HepG2 (cell line): ENCODE data around the gene UTF1. TPM values are rescaled to one million over a fixed set of nuclear protein-coding genes. Genes with fewer than 3 reads are reported as not detected.

Experiments
- ATAC-seq: fragments of 200-7000 bp; cut with Tn5 transposase; 3 replicates; pipeline ENCODE4 v1.9.1; 2020; ENCODE audit warnings: mild to moderate bottlenecking, moderate library complexity
- BruUV-seq: library from RNA; stranded (reverse); fragments of 400-500 nt; replicated peaks from 2 replicates; lab custom pipeline; 2021; lab: Mats Ljungman, UMichigan
- CTCF ChIA-PET: fragments of 300-600 bp; formaldehyde crosslinking; extraction: SDS; loops from one replicate; lab custom pipeline; 2021; ENCODE audit warnings: low total read pairs, inconsistent platforms, low intra/inter-chr PET ratio; lab: Yijun Ruan, JAX
- POLR2A ChIA-PET: fragments of 350-600 bp; sonication (Branson Sonifier 250); formaldehyde crosslinking; loops from one replicate; lab custom pipeline; 2020; ENCODE audit warnings: antibody characterized with exemption, inconsistent platforms; lab: Yijun Ruan, JAX
- DNase-seq: peaks from one replicate; pipeline ENCODE4 v3.0.0-alpha.2; 2015; ENCODE audit warnings: low spot score
- FAIRE-seq: peaks from 3 replicates; lab custom pipeline; 2011; peaks lifted over from hg19 to GRCh38; lab: Jason Lieb, UNC
- H2AFZ ChIP-seq: one replicate; pipeline ENCODE4 v1.6.1; 2011; ENCODE audit warnings: low read length, inconsistent platforms
- H3K27ac ChIP-seq: fragments of 300-600 bp; 3 replicates; pipeline ENCODE4 v1.8.0; 2011; ENCODE audit warnings: mixed run types, mild to moderate bottlenecking, mixed read lengths, low read length, inconsistent platforms; ENCODE audit not compliant: insufficient read depth; ENCODE audit errors: extremely low read length
- H3K27me3 ChIP-seq, 2 experiments: fragments of 200-600 bp in 1 of 2; 2 replicates in 1 of 2; 3 replicates in 1 of 2; pipeline versions ENCODE4 v1.6.0 to v1.8.0; 2011; ENCODE audit warnings: low read length in 2 of 2, mild to moderate bottlenecking in 2 of 2, moderate library complexity in 2 of 2, inconsistent platforms in 1 of 2; ENCODE audit not compliant: insufficient read depth in 2 of 2, control insufficient read depth in 1 of 2
- H3K36me3 ChIP-seq, 2 experiments: fragments of 200-600 bp in 1 of 2; replicated peaks in 1 of 2; 2 replicates in 1 of 2; 3 replicates in 1 of 2; pipeline versions ENCODE4 v1.5.1 to v1.8.0; 2011; ENCODE audit warnings: low read length in 2 of 2, inconsistent platforms in 1 of 2; ENCODE audit not compliant: insufficient read depth in 2 of 2, control insufficient read depth in 1 of 2
- H3K4me1 ChIP-seq: 2 replicates; pipeline ENCODE4 v1.5.1; 2012; ENCODE audit warnings: low read length, inconsistent platforms; ENCODE audit not compliant: insufficient read depth
- H3K4me2 ChIP-seq: 2 replicates; pipeline ENCODE4 v1.6.0; 2011; ENCODE audit warnings: low read depth, low read length, inconsistent platforms
- H3K4me3 ChIP-seq, 3 experiments: fragments of 200-600 bp in 1 of 3; sonication (generic), shearing (Covaris generic) in 1 of 3; replicated peaks in 1 of 3; 2 replicates each; pipeline ENCODE4 v1.5.1; 2011 to 2016; ENCODE audit warnings: low read length in 3 of 3, inconsistent platforms in 2 of 3, low read depth in 2 of 3, mild to moderate bottlenecking in 2 of 3, control low read depth in 1 of 3, mixed read lengths in 1 of 3; ENCODE audit not compliant: insufficient read depth in 1 of 3
- H3K79me2 ChIP-seq: one replicate; pipeline ENCODE4 v1.6.1; 2011; ENCODE audit warnings: low read length, inconsistent platforms; ENCODE audit not compliant: insufficient read depth
- H3K9ac ChIP-seq: 2 replicates; pipeline ENCODE4 v1.6.0; 2011; ENCODE audit warnings: mild to moderate bottlenecking, low read depth, low read length, inconsistent platforms; ENCODE audit not compliant: insufficient read depth
- H3K9me3 ChIP-seq: 2 replicates; pipeline ENCODE4 v1.5.1; 2012; ENCODE audit warnings: mild to moderate bottlenecking, low read length
- H4K20me1 ChIP-seq: 2 replicates; pipeline ENCODE4 v1.6.0; 2011; ENCODE audit warnings: inconsistent platforms, mild to moderate bottlenecking, low read length, moderate library complexity; ENCODE audit not compliant: insufficient read depth
- DMAP1 ChIP-seq: IDR thresholded peaks from 2 replicates; pipeline ENCODE4 v1.6.1; 2016
- DMTF1 ChIP-seq: sonication (generic); formaldehyde crosslinking; IDR thresholded peaks from 2 replicates; pipeline ENCODE4 v1.4.0; 2020; ENCODE audit warnings: mild to moderate bottlenecking, missing genetic modification reagents
- EP300 ChIP-seq, 3 experiments: sonication (generic) in 1 of 3; formaldehyde crosslinking in 1 of 3; IDR thresholded peaks; 2 replicates each; pipeline versions ENCODE4 v1.5.1 to v1.6.1; 2011 to 2020; ENCODE audit warnings: low read depth in 2 of 3, low read length in 2 of 3, borderline replicate concordance in 1 of 3, improper control_type of control experiment in 1 of 3, mild to moderate bottlenecking in 1 of 3, missing genetic modification reagents in 1 of 3, moderate library complexity in 1 of 3
- EZH2 ChIP-seq: conservative IDR thresholded peaks from 2 replicates; pipeline ENCODE4 v1.6.1; 2012; ENCODE audit warnings: mild to moderate bottlenecking, low read depth, low read length, moderate library complexity
- PHF21A ChIP-seq: sonication (generic); formaldehyde crosslinking; IDR thresholded peaks from 2 replicates; pipeline ENCODE4 v1.5.0; 2020; ENCODE audit warnings: mild to moderate bottlenecking, missing genetic modification reagents
- XRCC5 ChIP-seq: fragments of 200-400 bp; formaldehyde crosslinking; optimal IDR thresholded peaks from 2 replicates; pipeline ENCODE3; 2017; ENCODE audit warnings: mild to moderate bottlenecking, low read length
- ZBTB4 ChIP-seq: sonication (generic); formaldehyde crosslinking; IDR thresholded peaks from 2 replicates; pipeline ENCODE4 v1.4.0; 2020; ENCODE audit warnings: missing genetic modification reagents, mild to moderate bottlenecking, borderline replicate concordance
- ZNF101 ChIP-seq: sonication (generic); formaldehyde crosslinking; IDR thresholded peaks from 2 replicates; pipeline ENCODE4 v1.4.0; 2020; ENCODE audit warnings: mild to moderate bottlenecking, low read depth, missing genetic modification reagents, borderline replicate concordance
- ZNF343 ChIP-seq: sonication (generic); formaldehyde crosslinking; IDR thresholded peaks from 2 replicates; pipeline ENCODE4 v1.4.0; 2020; ENCODE audit warnings: mild to moderate bottlenecking, missing genetic modification reagents
- ZNF557 ChIP-seq: sonication (generic); formaldehyde crosslinking; IDR thresholded peaks from 2 replicates; pipeline ENCODE4 v1.4.0; 2020; ENCODE audit warnings: missing genetic modification reagents
- ZNF615 ChIP-seq: sonication (generic); formaldehyde crosslinking; IDR thresholded peaks from 2 replicates; pipeline ENCODE4 v1.5.0; 2020; ENCODE audit warnings: mild to moderate bottlenecking, missing genetic modification reagents, borderline replicate concordance
- ZNF678 ChIP-seq: sonication (generic); formaldehyde crosslinking; IDR thresholded peaks from 2 replicates; pipeline ENCODE4 v1.4.0; 2020; ENCODE audit warnings: mild to moderate bottlenecking, missing genetic modification reagents
- ZNF766 ChIP-seq: sonication (generic); formaldehyde crosslinking; IDR thresholded peaks from 2 replicates; pipeline ENCODE4 v1.5.0; 2020; ENCODE audit warnings: missing genetic modification reagents, borderline replicate concordance
- ZNF773 ChIP-seq: sonication (generic); formaldehyde crosslinking; IDR thresholded peaks from 2 replicates; pipeline ENCODE4 v1.4.0; 2020; ENCODE audit warnings: missing genetic modification reagents, borderline replicate concordance
- WGBS: methylation state at CpG from one replicate; pipeline ENCODE4 v1.1.6; 2017; ENCODE audit warnings: low lambda C conversion rate; 5-methylcytosine and 5-hydroxymethylcytosine counted together
- in situ Hi-C: cut with HindIII; loops from 2 replicates; pipeline ENCODE4 v1.10.0; 2017; ENCODE audit warnings: low pct_unique_long_range_greater_than_20kb; ENCODE audit not compliant: extremely low pct_ligation_motif_present
- intact Hi-C: fragments of 100-400 bp; cut with micrococcal nuclease; formaldehyde crosslinking; loops from one replicate; pipeline ENCODE4 v1.10.0; 2022; ENCODE audit not compliant: unreplicated experiment
- polyA plus RNA-seq, 8 experiments: library from polyadenylated mRNA; depleted of rRNA in 3 of 8; stranded (reverse) in 7 of 8; unstranded in 1 of 8; fragments of >200 nt; fragmentation: Illumina TruSeq in 4 of 8; extraction: Trizol in 4 of 8; gene quantifications; 2 replicates each; pipeline versions ENCODE4 v1.2.1 to v1.2.3, GENCODE V29; 2011 to 2016; ENCODE audit warnings: low read depth in 4 of 8, missing spikeins in 1 of 8, mixed read lengths in 1 of 8; ENCODE audit not compliant: insufficient read depth in 1 of 8
- total RNA-seq, 5 experiments: library from RNA; depleted of rRNA; stranded (reverse); fragments of >200 nt; fragmentation: Illumina TruSeq; extraction: Trizol; gene quantifications; 2 replicates each; pipeline ENCODE4 v1.2.3, GENCODE V29; 2016; ENCODE audit warnings: low read depth in 1 of 5
- TF ChIP-seq, protein P1 (sequence below): sonication (generic); formaldehyde crosslinking; IDR thresholded peaks from 2 replicates; pipeline ENCODE4 v1.4.0; 2020; ENCODE audit warnings: missing genetic modification reagents
- TF ChIP-seq, protein P2 (sequence below): conservative IDR thresholded peaks from 2 replicates; pipeline ENCODE4 v1.6.1; 2018; ENCODE audit warnings: missing genetic modification reagents

UTF1 gene
- total and polyA plus RNA-seq, 2 of the 13 experiments (the other 11 are each of a cell fraction or from before 2014, with no cell fraction given), result not detected

DNA sequence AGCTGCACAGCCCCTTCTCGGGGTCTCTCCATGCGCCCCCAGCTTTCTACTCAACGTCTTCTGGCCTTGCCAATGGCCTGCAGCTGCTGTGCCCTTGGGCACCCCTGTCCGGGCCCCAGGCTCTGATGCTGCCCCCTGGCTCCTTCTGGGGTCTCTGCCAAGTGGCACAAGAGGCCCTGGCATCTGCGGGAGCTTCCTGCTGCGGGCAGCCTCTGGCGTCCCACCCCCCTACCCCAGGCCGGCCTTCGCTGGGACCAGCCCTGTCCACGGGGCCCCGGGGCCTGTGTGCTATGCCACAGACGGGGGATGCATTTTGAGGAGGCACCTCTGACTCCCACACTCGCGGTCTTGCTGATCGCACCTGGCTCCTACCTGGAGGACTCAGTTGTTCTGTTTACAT, 10.0 kb downstream of the UTF1 start:
- TF ChIP-seq PHF21A (CRISPR knock-in tag) (no peak), DMAP1 (CRISPR knock-in tag) (no peak), ZBTB4 (CRISPR knock-in tag) (no peak), ZNF678 (CRISPR knock-in tag) (no peak), ZNF766 (CRISPR knock-in tag) (no peak), DMTF1 (CRISPR knock-in tag) (no peak), ZNF343 (CRISPR knock-in tag) (no peak), ZNF615 (CRISPR knock-in tag) (no peak), EZH2 (no peak), ZNF101 (CRISPR knock-in tag) (no peak), EP300 (IDR thresholded peaks at IDR 0.05; ENCODE audit: low read depth in 2 of 2, low read length in 2 of 2) (no peak), EP300 (CRISPR knock-in tag; IDR thresholded peaks at IDR 0.05; ENCODE audit: borderline replicate concordance) (no peak), XRCC5 (no peak), ZNF557 (CRISPR knock-in tag) (no peak), ZNF773 (CRISPR knock-in tag) (no peak)
- TF ChIP-seq, protein P1, sequence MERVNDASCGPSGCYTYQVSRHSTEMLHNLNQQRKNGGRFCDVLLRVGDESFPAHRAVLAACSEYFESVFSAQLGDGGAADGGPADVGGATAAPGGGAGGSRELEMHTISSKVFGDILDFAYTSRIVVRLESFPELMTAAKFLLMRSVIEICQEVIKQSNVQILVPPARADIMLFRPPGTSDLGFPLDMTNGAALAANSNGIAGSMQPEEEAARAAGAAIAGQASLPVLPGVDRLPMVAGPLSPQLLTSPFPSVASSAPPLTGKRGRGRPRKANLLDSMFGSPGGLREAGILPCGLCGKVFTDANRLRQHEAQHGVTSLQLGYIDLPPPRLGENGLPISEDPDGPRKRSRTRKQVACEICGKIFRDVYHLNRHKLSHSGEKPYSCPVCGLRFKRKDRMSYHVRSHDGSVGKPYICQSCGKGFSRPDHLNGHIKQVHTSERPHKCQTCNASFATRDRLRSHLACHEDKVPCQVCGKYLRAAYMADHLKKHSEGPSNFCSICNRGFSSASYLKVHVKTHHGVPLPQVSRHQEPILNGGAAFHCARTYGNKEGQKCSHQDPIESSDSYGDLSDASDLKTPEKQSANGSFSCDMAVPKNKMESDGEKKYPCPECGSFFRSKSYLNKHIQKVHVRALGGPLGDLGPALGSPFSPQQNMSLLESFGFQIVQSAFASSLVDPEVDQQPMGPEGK (CRISPR knock-in tag), result no peak
- TF ChIP-seq, protein P2, sequence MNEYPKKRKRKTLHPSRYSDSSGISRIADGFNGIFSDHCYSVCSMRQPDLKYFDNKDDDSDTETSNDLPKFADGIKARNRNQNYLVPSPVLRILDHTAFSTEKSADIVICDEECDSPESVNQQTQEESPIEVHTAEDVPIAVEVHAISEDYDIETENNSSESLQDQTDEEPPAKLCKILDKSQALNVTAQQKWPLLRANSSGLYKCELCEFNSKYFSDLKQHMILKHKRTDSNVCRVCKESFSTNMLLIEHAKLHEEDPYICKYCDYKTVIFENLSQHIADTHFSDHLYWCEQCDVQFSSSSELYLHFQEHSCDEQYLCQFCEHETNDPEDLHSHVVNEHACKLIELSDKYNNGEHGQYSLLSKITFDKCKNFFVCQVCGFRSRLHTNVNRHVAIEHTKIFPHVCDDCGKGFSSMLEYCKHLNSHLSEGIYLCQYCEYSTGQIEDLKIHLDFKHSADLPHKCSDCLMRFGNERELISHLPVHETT (CRISPR knock-in tag), result no peak
- no peak overlapping the region for H3K9ac ChIP-seq
- H3K36me3 ChIP-seq, result no peaks in the 10 kb centered on the region
- ATAC-seq (no peak), FAIRE-seq (no peak), DNase-seq (no peak)
- H3K79me2 ChIP-seq, result no peaks in the 10 kb centered on the region
- no peak overlapping the region for H2AFZ ChIP-seq
- whole genome bisulfite sequencing, result 20% methylated on average over 12 of the region's 15 CpGs
- H3K4me3 ChIP-seq, result no peak overlapping the region
- CTCF ChIA-PET, result no interaction called here
- in situ Hi-C loops, result no loop called here
- no peaks in the 10 kb centered on the region for H3K9me3 ChIP-seq
- H3K4me1 ChIP-seq, result 0 out of 2 replicates have a peak, but pooled peaks cover 2% of the 10 kb centered on the region
- H3K27me3 ChIP-seq, result peaks cover 22 to 80% of the 10 kb centered on the region in 2 experiments
- no TSS peak for BruUV-seq
- no peak overlapping the region for H3K4me2 ChIP-seq
- H3K27ac ChIP-seq, result no peak overlapping the region
- POLR2A ChIA-PET, result no interaction called here
- intact Hi-C loops, result no loop called here
- H4K20me1 ChIP-seq, result 0 out of 2 replicates have a peak, but pooled peaks cover 3% of the 10 kb centered on the region
